Tibial artery (tissue), 4 donors: ENCODE measurements around the gene SNAPC4.

Experiments
- DNase-seq, 2 donors: peaks; one replicate each; pipeline ENCODE4 v3.0.0-alpha.2; 2019
- H3K27ac ChIP-seq, 2 donors: fragments of 200-600 bp; sonication (generic) in 1 of 2; 1 replicate in 1 of 2; 2 replicates in 1 of 2; pipeline ENCODE4 v1.5.1; 2018 to 2019; ENCODE audit warnings: mild to moderate bottlenecking in 1 of 2
- H3K27me3 ChIP-seq, 2 donors: fragments of 200-600 bp; sonication (generic) in 1 of 2; one replicate each; pipeline versions ENCODE4 v1.5.1 to v1.6.0; 2016 to 2019
- H3K36me3 ChIP-seq, 3 donors: fragments of 200-600 bp; sonication (generic) in 2 of 3; one replicate each; pipeline ENCODE4 v1.5.1; 2016 to 2019; ENCODE audit warnings: mild to moderate bottlenecking in 2 of 3
- H3K4me1 ChIP-seq, 4 donors: fragments of 200-600 bp; sonication (generic) in 2 of 4; 1 replicate in 3 of 4; 2 replicates in 1 of 4; pipeline ENCODE4 v1.5.1; 2016 to 2019
- H3K4me3 ChIP-seq, 2 donors: fragments of 200-600 bp; sonication (generic) in 1 of 2; 1 replicate in 1 of 2; 2 replicates in 1 of 2; pipeline ENCODE4 v1.5.1; 2018 to 2019; ENCODE audit warnings: mild to moderate bottlenecking in 2 of 2
- H3K9me3 ChIP-seq, 3 donors: fragments of 200-600 bp; sonication (generic) in 1 of 3; one replicate each; pipeline ENCODE4 v1.5.1; 2016 to 2019
- CTCF ChIP-seq, 2 experiments: fragments of 200-600 bp in 1 of 2; fragments of 450-650 bp in 1 of 2; IDR thresholded peaks; one replicate each; pipeline ENCODE4 v1.5.1; 2017 to 2019; ENCODE audit warnings: antibody characterized with exemption in 2 of 2, mild to moderate bottlenecking in 1 of 2, moderate library complexity in 1 of 2
- intact Hi-C: fragments of 100-400 bp; cut with DNase I; formaldehyde crosslinking; loops from one replicate; pipeline ENCODE4 v1.15.0; 2023; ENCODE audit warnings: low total_unique reads

SNAPC4 gene

GRCh38 chr9:136432591-136432990 is 32.6 kb upstream of the SNAPC4 start:
- peaks cover 0 to 14% (median 12%) of the 10 kb centered on the region in 4 donors for H3K4me1 ChIP-seq
- no peak overlapping the region for H3K27ac ChIP-seq
- no peaks in the 10 kb centered on the region for H3K27me3 ChIP-seq
- H3K9me3 ChIP-seq, result no peaks in the 10 kb centered on the region
- peaks cover 13 to 77% (median 39%) of the 10 kb centered on the region in 3 donors for H3K36me3 ChIP-seq
- TF ChIP-seq CTCF (IDR thresholded peaks at IDR 0.05), result no peak
- DNase-seq, result no peak
- intact Hi-C loops, result no loop called here
- no peak overlapping the region for H3K4me3 ChIP-seq

- Histone ChIP-seq H3K9me3 (no peaks in the 10 kb centered on the region), H3K27ac (no peak overlapping the region), H3K36me3 (peaks cover 13 to 76% (median 42%) of the 10 kb centered on the region in 3 donors), H3K4me3 (no peak overlapping the region), H3K27me3 (no peaks in the 10 kb centered on the region), H3K4me1 (peaks cover 0 to 7% (median 5%) of the 10 kb centered on the region in 4 donors)
- DNase-seq, result no peak
- TF ChIP-seq CTCF (IDR thresholded peaks at IDR 0.05), result no peak
- intact Hi-C loops, result no loop called here
Observed at GRCh38 chr9:136431782-136432350, 31.9 kb upstream of the SNAPC4 start.

- intact Hi-C loops, result no loop called here
- Histone ChIP-seq H3K36me3 (peaks cover 13 to 73% (median 43%) of the 10 kb centered on the region in 3 donors), H3K27me3 (no peaks in the 10 kb centered on the region), H3K27ac (no peak overlapping the region), H3K9me3 (no peaks in the 10 kb centered on the region), H3K4me1 (no peaks in the 10 kb centered on the region), H3K4me3 (no peak overlapping the region)
- TF ChIP-seq CTCF (IDR thresholded peaks at IDR 0.05), result no peak
- DNase-seq, result no peak
Observed at GRCh38 chr9:136430588-136431234, 30.7 kb upstream of the SNAPC4 start.

GRCh38 chr9:136429683-136430491 is 29.9 kb upstream of the SNAPC4 start:
- H3K36me3 ChIP-seq, result peaks cover 13 to 74% (median 46%) of the 10 kb centered on the region in 3 donors
- no peak overlapping the region for H3K27ac ChIP-seq
- H3K4me1 ChIP-seq, result no peaks in the 10 kb centered on the region
- H3K27me3 ChIP-seq, result no peaks in the 10 kb centered on the region
- no peaks in the 10 kb centered on the region for H3K9me3 ChIP-seq
- TF ChIP-seq CTCF (IDR thresholded peaks at IDR 0.05), result no peak
- H3K4me3 ChIP-seq, result no peak overlapping the region
- intact Hi-C loops, result no loop called here
- DNase-seq, result no peak

GRCh38 chr9:136429075-136429628 is 29.2 kb upstream of the SNAPC4 start:
- intact Hi-C loops, result no loop called here
- Histone ChIP-seq H3K4me1 (no peaks in the 10 kb centered on the region), H3K36me3 (peaks cover 13 to 74% (median 54%) of the 10 kb centered on the region in 3 donors), H3K9me3 (no peaks in the 10 kb centered on the region), H3K27ac (no peak overlapping the region), H3K27me3 (no peaks in the 10 kb centered on the region), H3K4me3 (no peak overlapping the region)
- no peak for DNase-seq
- TF ChIP-seq CTCF (IDR thresholded peaks at IDR 0.05), result no peak
